HL-60 (cell line): ENCODE data around the gene KRTAP3-1.

Experiments
- DNase-seq, 2 experiments: peaks; one replicate each; pipeline ENCODE4 v3.0.0-alpha.2; 2010 to 2020; ENCODE audit warnings: low read depth in 1 of 2, low spot score in 1 of 2
- H3K27ac ChIP-seq: fragments of 250-450 bp; sonication (Bioruptor Pico); replicated peaks from 2 replicates; pipeline ENCODE4 v1.5.1; 2020; ENCODE audit warnings: mild to moderate bottlenecking, moderate library complexity
- H3K27me3 ChIP-seq: fragments of 250-450 bp; sonication (Bioruptor Pico); 2 replicates; pipeline ENCODE4 v1.5.1; 2021; ENCODE audit warnings: mild to moderate bottlenecking, moderate library complexity; ENCODE audit not compliant: insufficient read depth, poor library complexity, severe bottlenecking
- H3K4me3 ChIP-seq: replicated peaks from 2 replicates; pipeline ENCODE4 v1.5.1; 2011; ENCODE audit warnings: mild to moderate bottlenecking, control low read depth, low read length; ENCODE audit not compliant: insufficient read depth
- CTCF ChIP-seq: IDR thresholded peaks from one replicate; pipeline ENCODE4 v1.5.1; 2011; ENCODE audit warnings: low read length, control low read depth, inconsistent platforms; ENCODE audit not compliant: insufficient read depth
- GABPA ChIP-seq: IDR thresholded peaks from 2 replicates; pipeline ENCODE4 v1.6.1; 2012; ENCODE audit warnings: low read depth
- POLR2AphosphoS5 ChIP-seq: IDR thresholded peaks from 2 replicates; pipeline ENCODE4 v1.6.1; 2012; ENCODE audit warnings: low read depth
- SPI1 ChIP-seq: IDR thresholded peaks from 2 replicates; pipeline ENCODE4 v1.6.1; 2012; ENCODE audit warnings: low read depth, mild to moderate bottlenecking, borderline replicate concordance
- TF ChIP-seq, protein P1 (sequence below): IDR thresholded peaks from 2 replicates; pipeline ENCODE4 v1.6.1; 2012; ENCODE audit warnings: low read depth; ENCODE audit not compliant: insufficient replicate concordance

The KRTAP3-1 gene

DNA sequence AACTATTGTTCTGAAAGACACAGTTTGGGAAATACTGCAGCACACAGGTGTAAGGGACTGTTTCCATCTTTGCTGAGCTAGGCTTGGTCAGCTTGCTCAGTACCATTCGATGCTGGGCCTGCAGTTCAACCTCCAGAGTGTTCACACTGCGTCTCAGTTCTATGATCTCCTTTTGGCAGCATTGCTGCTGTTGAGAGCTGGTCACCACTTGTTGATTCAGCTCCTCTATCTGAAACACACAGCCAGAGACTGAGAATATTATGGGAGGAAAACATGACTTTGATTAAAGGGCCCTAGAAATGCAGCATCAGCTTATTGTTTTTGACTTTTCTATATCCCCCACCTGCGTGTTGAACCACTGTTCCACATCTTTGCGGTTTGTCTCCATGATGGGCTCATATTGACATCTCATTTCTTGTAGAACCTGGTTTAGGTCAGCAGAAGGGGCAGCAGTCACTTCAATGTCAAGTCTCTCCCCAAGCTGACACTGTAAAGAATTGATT lies 46.8 kb downstream of the KRTAP3-1 start:
- no peak overlapping the region for H3K4me3 ChIP-seq
- H3K27me3 ChIP-seq, result no peaks in the 10 kb centered on the region
- no peak overlapping the region for H3K27ac ChIP-seq
- TF ChIP-seq POLR2AphosphoS5, result no peak
- no peak for TF ChIP-seq CTCF
- no peak for TF ChIP-seq GABPA
- no peak for TF ChIP-seq SPI1
- TF ChIP-seq, protein P1, sequence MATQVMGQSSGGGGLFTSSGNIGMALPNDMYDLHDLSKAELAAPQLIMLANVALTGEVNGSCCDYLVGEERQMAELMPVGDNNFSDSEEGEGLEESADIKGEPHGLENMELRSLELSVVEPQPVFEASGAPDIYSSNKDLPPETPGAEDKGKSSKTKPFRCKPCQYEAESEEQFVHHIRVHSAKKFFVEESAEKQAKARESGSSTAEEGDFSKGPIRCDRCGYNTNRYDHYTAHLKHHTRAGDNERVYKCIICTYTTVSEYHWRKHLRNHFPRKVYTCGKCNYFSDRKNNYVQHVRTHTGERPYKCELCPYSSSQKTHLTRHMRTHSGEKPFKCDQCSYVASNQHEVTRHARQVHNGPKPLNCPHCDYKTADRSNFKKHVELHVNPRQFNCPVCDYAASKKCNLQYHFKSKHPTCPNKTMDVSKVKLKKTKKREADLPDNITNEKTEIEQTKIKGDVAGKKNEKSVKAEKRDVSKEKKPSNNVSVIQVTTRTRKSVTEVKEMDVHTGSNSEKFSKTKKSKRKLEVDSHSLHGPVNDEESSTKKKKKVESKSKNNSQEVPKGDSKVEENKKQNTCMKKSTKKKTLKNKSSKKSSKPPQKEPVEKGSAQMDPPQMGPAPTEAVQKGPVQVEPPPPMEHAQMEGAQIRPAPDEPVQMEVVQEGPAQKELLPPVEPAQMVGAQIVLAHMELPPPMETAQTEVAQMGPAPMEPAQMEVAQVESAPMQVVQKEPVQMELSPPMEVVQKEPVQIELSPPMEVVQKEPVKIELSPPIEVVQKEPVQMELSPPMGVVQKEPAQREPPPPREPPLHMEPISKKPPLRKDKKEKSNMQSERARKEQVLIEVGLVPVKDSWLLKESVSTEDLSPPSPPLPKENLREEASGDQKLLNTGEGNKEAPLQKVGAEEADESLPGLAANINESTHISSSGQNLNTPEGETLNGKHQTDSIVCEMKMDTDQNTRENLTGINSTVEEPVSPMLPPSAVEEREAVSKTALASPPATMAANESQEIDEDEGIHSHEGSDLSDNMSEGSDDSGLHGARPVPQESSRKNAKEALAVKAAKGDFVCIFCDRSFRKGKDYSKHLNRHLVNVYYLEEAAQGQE, result no peak
- DNase-seq, result no peak

DNA sequence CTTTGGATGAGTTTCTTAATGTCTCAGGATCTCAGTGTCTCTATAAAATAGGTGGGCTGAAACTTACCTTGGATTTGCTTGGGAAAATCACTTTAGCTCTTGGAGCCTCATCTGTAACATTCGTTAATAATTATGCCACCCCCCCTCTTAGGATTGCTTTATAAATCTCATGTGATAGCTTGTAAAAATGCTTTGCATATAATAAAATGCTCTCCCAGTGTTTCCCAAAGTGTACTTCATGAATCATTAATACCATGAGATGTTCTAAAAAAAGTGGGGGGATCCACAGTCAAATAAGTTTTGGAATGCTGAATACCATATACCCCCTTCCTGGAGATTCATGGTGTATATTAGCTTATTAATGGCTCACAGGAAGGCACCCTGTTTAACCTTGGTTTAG lies 47.3 kb downstream of the KRTAP3-1 start:
- H3K27ac ChIP-seq, result no peak overlapping the region
- DNase-seq, result no peak
- H3K4me3 ChIP-seq, result no peak overlapping the region
- no peak for TF ChIP-seq POLR2AphosphoS5
- TF ChIP-seq GABPA, result no peak
- no peak for TF ChIP-seq CTCF
- TF ChIP-seq, protein P1, result no peak
- no peak for TF ChIP-seq SPI1
- H3K27me3 ChIP-seq, result no peaks in the 10 kb centered on the region

- H3K27me3 ChIP-seq, result no peaks in the 10 kb centered on the region
- DNase-seq, result no peak
- H3K27ac ChIP-seq, result no peak overlapping the region
- no peak overlapping the region for H3K4me3 ChIP-seq
- TF ChIP-seq POLR2AphosphoS5 (no peak), GABPA (no peak), SPI1 (no peak), CTCF (no peak)
- TF ChIP-seq, protein P1, result no peak
Observed at GRCh38 chr17:40960144-40960543, 48.8 kb downstream of the KRTAP3-1 start.
